H9 (cell line): ENCODE results near the gene MYBPC2. TPM values are rescaled to one million over a fixed set of nuclear protein-coding genes. Genes with fewer than 3 reads are reported as not detected.
A peak's percentile ranks its signal among the peaks of the same experiment; 100 is the strongest.

Source experiments
- DNase-seq: peaks from one replicate; pipeline ENCODE4 v3.0.0-alpha.2; 2017
- H2AFZ ChIP-seq: one replicate; pipeline ENCODE4 v1.6.1; 2013; ENCODE audit warnings: mild to moderate bottlenecking, low read length, control low read depth, moderate library complexity
- H2AK5ac ChIP-seq: 2 replicates; pipeline ENCODE4 v1.6.1; 2013; ENCODE audit warnings: low read length, control low read depth, mixed read lengths; ENCODE audit not compliant: insufficient read length
- H2BK120ac ChIP-seq: one replicate; pipeline ENCODE4 v1.6.1; 2013; ENCODE audit warnings: low read depth, mild to moderate bottlenecking, low read length, control low read depth, inconsistent platforms; ENCODE audit not compliant: poor library complexity, severe bottlenecking
- H2BK12ac ChIP-seq: 2 replicates; pipeline ENCODE4 v1.6.1; 2013; ENCODE audit warnings: low read length, control low read depth, mixed read lengths, low read depth; ENCODE audit not compliant: insufficient read length
- H2BK15ac ChIP-seq: 2 replicates; pipeline ENCODE4 v1.6.1; 2013; ENCODE audit warnings: low read depth, low read length, control low read depth
- H2BK20ac ChIP-seq: one replicate; pipeline ENCODE4 v1.6.1; 2013; ENCODE audit warnings: low read depth, mild to moderate bottlenecking, low read length, control low read depth, inconsistent platforms; ENCODE audit not compliant: poor library complexity, severe bottlenecking
- H2BK5ac ChIP-seq: 2 replicates; pipeline ENCODE4 v1.6.1; 2013; ENCODE audit warnings: low read length, control low read depth, mixed read lengths; ENCODE audit not compliant: insufficient read length
- H3K14ac ChIP-seq: 2 replicates; pipeline ENCODE4 v1.6.1; 2013; ENCODE audit warnings: low read length, control low read depth; ENCODE audit not compliant: insufficient read depth
- H3K18ac ChIP-seq: 2 replicates; pipeline ENCODE4 v1.6.1; 2013; ENCODE audit warnings: low read depth, mild to moderate bottlenecking, mixed read lengths, low read length, control low read depth; ENCODE audit not compliant: insufficient read length
- H3K23ac ChIP-seq: 2 replicates; pipeline ENCODE4 v1.6.1; 2013; ENCODE audit warnings: low read length, control low read depth, mixed read lengths, low read depth; ENCODE audit not compliant: insufficient read length
- H3K23me2 ChIP-seq: 2 replicates; pipeline ENCODE4 v1.6.1; 2013; ENCODE audit warnings: low read depth, mild to moderate bottlenecking, mixed read lengths, low read length, control low read depth; ENCODE audit not compliant: insufficient read length, poor library complexity, severe bottlenecking
- H3K27ac ChIP-seq: 2 replicates; pipeline ENCODE4 v1.5.1; 2013; ENCODE audit warnings: low read length, control low read depth, mixed read lengths, low read depth; ENCODE audit not compliant: insufficient read length
- H3K27me3 ChIP-seq: 2 replicates; pipeline ENCODE4 v1.6.1; 2013; ENCODE audit warnings: low read length, control low read depth, inconsistent platforms; ENCODE audit not compliant: insufficient read depth
- H3K4ac ChIP-seq: 2 replicates; pipeline ENCODE4 v1.6.1; 2013; ENCODE audit warnings: low read depth, mild to moderate bottlenecking, control low read depth, inconsistent platforms, low read length, moderate library complexity
- H3K4me1 ChIP-seq: 2 replicates; pipeline ENCODE4 v1.6.1; 2013; ENCODE audit warnings: low read length, control low read depth, inconsistent platforms; ENCODE audit not compliant: insufficient read depth
- H3K4me2 ChIP-seq: 2 replicates; pipeline ENCODE4 v1.6.1; 2013; ENCODE audit warnings: low read length, control low read depth, mixed read lengths; ENCODE audit not compliant: insufficient read length, insufficient read depth
- H3K56ac ChIP-seq: 2 replicates; pipeline ENCODE4 v1.6.1; 2013; ENCODE audit warnings: low read depth, mild to moderate bottlenecking, mixed read lengths, low read length, control low read depth; ENCODE audit not compliant: insufficient read length
- H3K79me1 ChIP-seq: 2 replicates; pipeline ENCODE4 v1.6.1; 2013; ENCODE audit warnings: low read depth, mild to moderate bottlenecking, moderate library complexity, low read length, control low read depth, inconsistent platforms; ENCODE audit not compliant: insufficient read depth, poor library complexity, severe bottlenecking
- H3K79me2 ChIP-seq: 2 replicates; pipeline ENCODE4 v1.6.1; 2013; ENCODE audit warnings: low read length, control low read depth, inconsistent platforms; ENCODE audit not compliant: insufficient read depth
- H3K9ac ChIP-seq: 2 replicates; pipeline ENCODE4 v1.6.1; 2013; ENCODE audit warnings: low read length, control low read depth, mixed read lengths; ENCODE audit not compliant: insufficient read length; ENCODE audit errors: extremely low read depth
- H3K9me3 ChIP-seq: one replicate; pipeline ENCODE4 v1.6.1; 2013; ENCODE audit warnings: low read depth, low read length, inconsistent platforms; ENCODE audit not compliant: control insufficient read depth
- H3T11ph ChIP-seq: one replicate; pipeline ENCODE4 v1.6.1; 2013; ENCODE audit warnings: mild to moderate bottlenecking, low read length, control low read depth, inconsistent platforms
- H4K20me1 ChIP-seq: one replicate; pipeline ENCODE4 v1.6.1; 2013; ENCODE audit not compliant: control insufficient read depth, insufficient read length, insufficient read depth
- H4K5ac ChIP-seq: 2 replicates; pipeline ENCODE4 v1.6.1; 2013; ENCODE audit warnings: low read depth, mild to moderate bottlenecking, mixed read lengths, low read length, control low read depth; ENCODE audit not compliant: insufficient read length
- H4K8ac ChIP-seq: replicated peaks from 2 replicates; pipeline ENCODE4 v1.6.1; 2013; ENCODE audit warnings: low read length, control low read depth, mixed read lengths, low read depth; ENCODE audit not compliant: insufficient read length
- H4K91ac ChIP-seq: 2 replicates; pipeline ENCODE4 v1.6.1; 2013; ENCODE audit warnings: low read depth, mild to moderate bottlenecking, moderate library complexity, mixed read lengths, low read length, control low read depth; ENCODE audit not compliant: insufficient read length
- H3K27ac Mint-ChIP-seq, 3 experiments: 2 replicates in 2 of 3; 3 replicates in 1 of 3; pipeline ENCODE4 v1.8.0; 2020 to 2021; ENCODE audit warnings: mixed read lengths in 3 of 3, mild to moderate bottlenecking in 1 of 3, moderate library complexity in 1 of 3
- H3K27me3 Mint-ChIP-seq: 2 replicates; pipeline ENCODE4 v1.8.0; 2021; ENCODE audit warnings: low read depth, mild to moderate bottlenecking, moderate library complexity, mixed read lengths
- H3K36me3 Mint-ChIP-seq, 3 experiments: 2 replicates in 2 of 3; 3 replicates in 1 of 3; pipeline ENCODE4 v1.8.0; 2020 to 2021; ENCODE audit warnings: low read depth in 3 of 3, mixed read lengths in 3 of 3; ENCODE audit not compliant: insufficient read depth in 1 of 3
- H3K4me1 Mint-ChIP-seq, 2 experiments: 2 replicates each; pipeline ENCODE4 v1.8.0; 2020; ENCODE audit warnings: mixed read lengths in 2 of 2
- H3K4me3 Mint-ChIP-seq, 2 experiments: 2 replicates in 1 of 2; 3 replicates in 1 of 2; pipeline ENCODE4 v1.8.0; 2020 to 2021; ENCODE audit warnings: mild to moderate bottlenecking in 2 of 2, mixed read lengths in 2 of 2, moderate library complexity in 1 of 2
- H3K9me3 Mint-ChIP-seq, 2 experiments: 2 replicates in 1 of 2; 3 replicates in 1 of 2; pipeline ENCODE4 v1.8.0; 2020; ENCODE audit warnings: mild to moderate bottlenecking in 2 of 2, mixed read lengths in 2 of 2, moderate library complexity in 1 of 2
- CTCF ChIP-seq: fragments of 200-600 bp; sonication (generic); conservative IDR thresholded peaks from 3 replicates; pipeline ENCODE4 v1.8.0; 2021; ENCODE audit warnings: antibody characterized with exemption, mild to moderate bottlenecking
- WGBS: extraction: QIAGEN DNeasy Blood & Tissue Kit; methylation state at CpG from one replicate; pipeline ENCODE4 v1.1.7; 2013; ENCODE audit warnings: missing lambda C conversion rate, low lambda C conversion rate, mixed read lengths; ENCODE audit not compliant: insufficient read length; ENCODE audit errors: extremely low coverage; 5-methylcytosine and 5-hydroxymethylcytosine counted together
- total RNA-seq: library from RNA; stranded (reverse); gene quantifications from 2 replicates; pipeline ENCODE4 v1.2.1, GENCODE V29; 2021

Gene MYBPC2
- total RNA-seq, 1 experiment from 2014 or later = 4.9 TPM

DNA sequence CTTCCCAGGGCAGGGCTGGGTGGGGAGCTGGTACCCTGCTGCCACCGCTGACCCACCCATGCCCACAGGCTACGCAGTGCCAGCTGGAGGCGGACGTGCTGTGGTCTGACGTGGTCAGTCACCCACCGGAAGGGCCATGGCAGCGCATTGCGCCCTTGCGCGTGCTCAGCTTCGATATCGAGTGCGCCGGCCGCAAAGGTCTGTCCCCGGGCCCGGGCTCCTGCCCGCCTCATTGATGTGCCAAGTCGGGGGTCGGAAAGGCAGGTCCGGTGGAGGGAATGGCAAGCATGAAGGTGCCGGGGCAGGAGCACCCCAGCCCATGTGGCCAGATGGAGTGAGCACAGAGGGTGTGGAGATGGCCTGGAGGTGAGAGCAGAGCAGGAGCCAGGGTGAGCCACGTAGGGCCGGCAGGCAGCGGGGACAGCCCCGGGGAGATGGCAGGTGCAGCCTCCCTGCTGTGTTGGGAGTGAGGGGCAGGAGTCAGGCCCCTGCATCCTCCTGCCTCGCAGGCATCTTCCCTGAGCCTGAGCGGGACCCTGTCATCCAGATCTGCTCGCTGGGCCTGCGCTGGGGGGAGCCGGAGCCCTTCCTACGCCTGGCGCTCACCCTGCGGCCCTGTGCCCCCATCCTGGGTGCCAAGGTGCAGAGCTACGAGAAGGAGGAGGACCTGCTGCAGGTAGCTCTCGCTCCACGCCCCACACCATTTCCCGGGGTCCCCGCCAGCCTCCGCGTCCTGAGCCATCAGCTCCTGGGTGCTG is 30.0 kb upstream of the MYBPC2 start:
- Histone ChIP-seq H3K79me1 (no peaks in the 10 kb centered on the region), H3K27ac (no peak overlapping the region), H2AK5ac (no peak overlapping the region), H4K20me1 (no peaks in the 10 kb centered on the region), H2AFZ (no peak overlapping the region), H3K79me2 (no peaks in the 10 kb centered on the region), H3K9ac (no peak overlapping the region), H2BK20ac (no peak overlapping the region), H3K27me3 (no peaks in the 10 kb centered on the region), H3K4me2 (no peak overlapping the region), H3K9me3 (no peaks in the 10 kb centered on the region), H4K5ac (no peak overlapping the region), H3K14ac (no peak overlapping the region; the same call in 1 of the 2 replicates), H3K23me2 (no peaks in the 10 kb centered on the region), H2BK5ac (no peak overlapping the region), H4K91ac (no peak overlapping the region), H3T11ph (no peak overlapping the region), H3K23ac (no peak overlapping the region), H2BK15ac (no peak overlapping the region), H3K4ac (no peak overlapping the region), H2BK120ac (no peak overlapping the region), H3K4me1 (no peaks in the 10 kb centered on the region), H3K56ac (no peak overlapping the region), H2BK12ac (no peak overlapping the region), H4K8ac (no peak overlapping the region), H3K18ac (no peak overlapping the region)
- Mint-ChIP-seq H3K36me3 (peaks cover 36 to 65% (median 63%) of the 10 kb centered on the region in 3 experiments), H3K27me3 (no peaks in the 10 kb centered on the region), H3K9me3 (no peaks in the 10 kb centered on the region), H3K27ac (no peak overlapping the region), H3K4me1 (no peaks in the 10 kb centered on the region), H3K4me3 (no peak overlapping the region)
- no CpG with 5 or more reads among the region's 41 CpGs for WGBS
- peak; percentile 27 for DNase-seq
- TF ChIP-seq CTCF = no peak
